HG03196 (cell line): ENCODE measurements around the gene AOAH.

Experiments used
- ATAC-seq: cut with Tn5 transposase; IDR thresholded peaks from one replicate; pipeline ENCODE4 v1.9.1; 2021; ENCODE audit not compliant: unreplicated experiment

AOAH gene

GRCh38 chr7:36605261-36606051, 118.8 kb downstream of the AOAH start:
- ATAC-seq: no peak

- ATAC-seq: no peak
Measured at GRCh38 chr7:36604806-36605205, 119.5 kb downstream of the AOAH start.

- ATAC-seq: no peak
Measured at GRCh38 chr7:36602934-36603887, 121.1 kb downstream of the AOAH start.

- no peak for ATAC-seq
Measured at GRCh38 chr7:36602511-36602910, 121.8 kb downstream of the AOAH start.

GRCh38 chr7:36601601-36602000, 122.7 kb downstream of the AOAH start:
- ATAC-seq: no peak

- no peak for ATAC-seq
Measured at GRCh38 chr7:36600869-36601530, 123.3 kb downstream of the AOAH start.

GRCh38 chr7:36600314-36600682, 124.0 kb downstream of the AOAH start:
- no peak for ATAC-seq

- ATAC-seq: no peak
Measured at GRCh38 chr7:36599645-36600313, 124.5 kb downstream of the AOAH start.

GRCh38 chr7:36598054-36598674, 126.1 kb downstream of the AOAH start:
- ATAC-seq: no peak

- no peak for ATAC-seq
Measured at GRCh38 chr7:36597090-36597773, 127.1 kb downstream of the AOAH start.

- ATAC-seq: no peak
Measured at GRCh38 chr7:36594445-36594844, 129.8 kb downstream of the AOAH start.

GRCh38 chr7:36591636-36592035, 132.7 kb downstream of the AOAH start:
- ATAC-seq: no peak

- no peak for ATAC-seq
Measured at GRCh38 chr7:36589391-36589790, 134.9 kb downstream of the AOAH start.

- ATAC-seq: no peak
Measured at GRCh38 chr7:36583318-36583717, 141.0 kb downstream of the AOAH start.

- no peak for ATAC-seq
Measured at GRCh38 chr7:36575832-36576231, 148.5 kb downstream of the AOAH start.

GRCh38 chr7:36573066-36573465, 151.2 kb downstream of the AOAH start:
- ATAC-seq: no peak

GRCh38 chr7:36571190-36571560, 153.1 kb downstream of the AOAH start:
- ATAC-seq: no peak

GRCh38 chr7:36570528-36571189, 153.6 kb downstream of the AOAH start:
- ATAC-seq: no peak

GRCh38 chr7:36568452-36568849, 155.8 kb downstream of the AOAH start:
- no peak for ATAC-seq
